Measurements from ENCODE around the gene ST6GAL1. TPM values are rescaled to one million over a fixed set of nuclear protein-coding genes. Genes with fewer than 3 reads are reported as not detected.

Gene ST6GAL1
- total and polyA plus RNA-seq, 7 experiments from 2014 or later, result 115 to 313 (median 214) TPM

DNA sequence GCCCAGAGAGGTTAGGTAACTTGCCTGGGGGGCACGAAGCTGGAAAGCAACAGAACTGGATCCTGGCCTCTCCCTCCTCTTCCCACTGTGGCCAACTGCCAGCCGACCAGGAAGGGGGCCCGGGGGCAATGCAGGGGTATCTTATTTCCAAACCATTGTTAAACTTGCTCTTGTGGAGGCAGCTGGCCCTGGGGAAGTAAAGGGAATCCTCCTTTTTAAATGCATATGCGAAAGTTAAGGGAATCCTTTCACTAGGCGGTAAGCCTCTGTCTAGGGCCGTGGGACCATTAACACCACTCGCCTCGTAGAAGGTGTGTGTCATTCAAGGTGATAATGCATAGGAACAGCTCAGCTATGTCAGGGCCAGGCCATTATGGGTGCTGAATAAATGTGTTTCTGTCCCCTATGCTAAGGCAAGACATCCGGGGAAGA, 68.6 kb downstream of the ST6GAL1 start:
- Mint-ChIP-seq H3K27me3 (no peaks in the 10 kb centered on the region), H3K36me3 (peaks cover 0 to 54% (median 35%) of the 10 kb centered on the region in 5 donors), H3K9me3 (peaks cover 0 to 10% (median 3%) of the 10 kb centered on the region in 11 donors), H3K4me1 (peaks cover 31 to 73% (median 54%) of the 10 kb centered on the region in 7 donors), H3K4me3 (no peak overlapping the region), H3K27ac (peak overlapping the region in 3 of 9 donors; percentile 25 to 88 (median 32))
- Histone ChIP-seq H3K9me3 (ENCODE audit: control insufficient read depth in 2 of 3, low read length in 3 of 3) (no peaks in the 10 kb centered on the region), H3K4me1 (ENCODE audit: control insufficient read depth in 2 of 2, insufficient read depth in 2 of 2, low read length in 2 of 2) (peaks cover 0 to 11% of the 10 kb centered on the region in 2 donors), H3K4me3 (ENCODE audit: low read length) (no peak overlapping the region), H3K36me3 (ENCODE audit: control insufficient read depth in 2 of 3, insufficient read depth in 3 of 3, low read length in 3 of 3) (peaks cover 0 to 20% (median 0%) of the 10 kb centered on the region in 3 experiments), H3K27me3 (ENCODE audit: control insufficient read depth in 2 of 2, insufficient read depth in 2 of 2, low read length in 2 of 2) (no peaks in the 10 kb centered on the region), H3K27ac (ENCODE audit: low read depth, low read length) (no peak overlapping the region)
- intact Hi-C loops (cut with micrococcal nuclease), result no loop called here
- CTCF ChIA-PET, result interaction anchor here (0.8 kb wide), 1 partner anchor 152 kb away, joined by 6 read pairs; no protein-coding TSS in a partner anchor
- DNase-seq (no peak), ATAC-seq (no peak)
- POLR2A ChIA-PET, result interaction anchor here (0.6 kb wide), 1 partner anchor 12 kb away, joined by 3 read pairs; no protein-coding TSS in a partner anchor

DNA sequence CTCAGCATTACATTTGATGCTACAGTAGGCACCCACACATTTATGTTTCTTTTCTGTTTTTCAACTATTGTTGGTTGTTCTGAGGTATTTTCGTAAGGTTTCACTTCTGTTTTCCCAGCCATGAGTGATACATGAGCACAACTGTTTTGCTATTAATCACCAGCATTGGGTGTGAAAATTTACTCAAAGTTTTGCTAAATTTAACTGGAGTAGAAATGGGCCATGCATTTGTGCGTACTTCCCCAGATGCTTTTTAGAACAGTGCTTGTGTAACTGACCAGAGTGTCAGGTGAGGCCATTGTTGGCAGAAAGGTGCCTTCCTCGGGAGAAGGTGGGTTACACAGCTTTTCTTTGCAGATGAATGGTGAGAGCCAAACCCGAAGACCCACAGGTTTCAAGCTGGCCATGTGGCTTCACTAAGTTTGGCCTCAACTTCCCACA, 70.4 kb downstream of the ST6GAL1 start:
- Histone ChIP-seq H3K27ac (ENCODE audit: low read depth, low read length) (no peak overlapping the region), H3K36me3 (ENCODE audit: control insufficient read depth in 2 of 3, insufficient read depth in 3 of 3, low read length in 3 of 3) (peaks cover 0 to 20% (median 0%) of the 10 kb centered on the region in 3 experiments), H3K27me3 (ENCODE audit: control insufficient read depth in 2 of 2, insufficient read depth in 2 of 2, low read length in 2 of 2) (no peaks in the 10 kb centered on the region), H3K4me1 (ENCODE audit: control insufficient read depth in 2 of 2, insufficient read depth in 2 of 2, low read length in 2 of 2) (peaks cover 6 to 17% of the 10 kb centered on the region in 2 donors), H3K9me3 (ENCODE audit: control insufficient read depth in 2 of 3, low read length in 3 of 3) (no peaks in the 10 kb centered on the region), H3K4me3 (ENCODE audit: low read length) (no peak overlapping the region)
- peak in 1 of 9 donors; percentile 38 for DNase-seq
- Mint-ChIP-seq H3K27me3 (no peaks in the 10 kb centered on the region), H3K4me1 (peaks cover 42 to 77% (median 58%) of the 10 kb centered on the region in 7 donors), H3K36me3 (peaks cover 5 to 60% (median 41%) of the 10 kb centered on the region in 5 donors), H3K27ac (peak overlapping the region in 8 of 9 donors; percentile 14 to 89 (median 50)), H3K9me3 (peaks cover 0 to 14% (median 4%) of the 10 kb centered on the region in 11 donors), H3K4me3 (peak overlapping the region in 2 of 10 donors; percentile 6 to 59)
- intact Hi-C loops (cut with micrococcal nuclease), result loop anchor here (1.0 to 10.0 kb wide), 3 partner anchors 27 to 64 kb away; no protein-coding TSS in a partner anchor
- POLR2A ChIA-PET, result interaction anchor here (1.1 kb wide), 1 partner anchor 70 kb away, joined by 3 read pairs; no protein-coding TSS in a partner anchor
- ATAC-seq, result peak; percentile 53
- CTCF ChIA-PET, result interaction anchor here (1.1 kb wide), 1 partner anchor 20 kb away, joined by 3 read pairs; no protein-coding TSS in a partner anchor

DNA sequence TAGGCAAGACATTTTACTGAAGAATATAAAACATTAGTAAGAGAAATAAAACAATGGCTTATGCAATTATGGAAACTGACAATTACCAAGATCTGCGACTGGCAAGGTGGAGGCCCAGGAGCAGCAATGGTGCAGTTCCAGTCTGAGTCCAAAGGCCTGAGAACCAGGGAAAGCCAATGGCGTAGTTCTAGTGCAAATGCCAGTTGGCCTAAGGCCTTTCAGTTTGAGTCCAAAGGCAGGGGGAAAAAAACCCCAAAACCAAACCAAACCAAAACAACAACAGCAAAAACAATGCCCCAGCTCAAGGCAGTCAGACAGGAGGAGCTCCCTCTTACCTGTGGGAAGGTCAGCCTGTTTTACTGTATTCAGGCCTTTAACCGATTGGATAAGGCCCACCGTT, 72.6 kb downstream of the ST6GAL1 start:
- peaks cover 0 to 6% (median 0%) of the 10 kb centered on the region in 3 experiments for H3K36me3 ChIP-seq (ENCODE audit: control insufficient read depth in 2 of 3, insufficient read depth in 3 of 3, low read length in 3 of 3)
- POLR2A ChIA-PET, result interaction anchor here (1.1 kb wide), 1 partner anchor 11 kb away, joined by 3 read pairs; no protein-coding TSS in a partner anchor
- Mint-ChIP-seq H3K36me3 (peaks cover 14 to 66% (median 51%) of the 10 kb centered on the region in 5 donors), H3K9me3 (peaks cover 0 to 24% (median 6%) of the 10 kb centered on the region in 11 donors), H3K27ac (peak overlapping the region in 6 of 9 donors; percentile 51 to 71 (median 64)), H3K4me1 (peaks cover 49 to 81% (median 68%) of the 10 kb centered on the region in 7 donors), H3K4me3 (no peak overlapping the region), H3K27me3 (no peaks in the 10 kb centered on the region)
- peaks cover 27 to 36% of the 10 kb centered on the region in 2 donors for H3K4me1 ChIP-seq (ENCODE audit: control insufficient read depth in 2 of 2, insufficient read depth in 2 of 2, low read length in 2 of 2)
- no peak overlapping the region for H3K27ac ChIP-seq (ENCODE audit: low read depth, low read length)
- H3K9me3 ChIP-seq (ENCODE audit: control insufficient read depth in 2 of 3, low read length in 3 of 3), result no peaks in the 10 kb centered on the region
- H3K27me3 ChIP-seq (ENCODE audit: control insufficient read depth in 2 of 2, insufficient read depth in 2 of 2, low read length in 2 of 2), result no peaks in the 10 kb centered on the region
- intact Hi-C loops (cut with micrococcal nuclease), result loop anchor here (5.0 to 10.0 kb wide), 2 partner anchors 51 to 62 kb away; no protein-coding TSS in a partner anchor
- no peak for DNase-seq
- ATAC-seq, result no peak
- H3K4me3 ChIP-seq (ENCODE audit: low read length), result no peak overlapping the region
- CTCF ChIA-PET, result no interaction called here

DNA sequence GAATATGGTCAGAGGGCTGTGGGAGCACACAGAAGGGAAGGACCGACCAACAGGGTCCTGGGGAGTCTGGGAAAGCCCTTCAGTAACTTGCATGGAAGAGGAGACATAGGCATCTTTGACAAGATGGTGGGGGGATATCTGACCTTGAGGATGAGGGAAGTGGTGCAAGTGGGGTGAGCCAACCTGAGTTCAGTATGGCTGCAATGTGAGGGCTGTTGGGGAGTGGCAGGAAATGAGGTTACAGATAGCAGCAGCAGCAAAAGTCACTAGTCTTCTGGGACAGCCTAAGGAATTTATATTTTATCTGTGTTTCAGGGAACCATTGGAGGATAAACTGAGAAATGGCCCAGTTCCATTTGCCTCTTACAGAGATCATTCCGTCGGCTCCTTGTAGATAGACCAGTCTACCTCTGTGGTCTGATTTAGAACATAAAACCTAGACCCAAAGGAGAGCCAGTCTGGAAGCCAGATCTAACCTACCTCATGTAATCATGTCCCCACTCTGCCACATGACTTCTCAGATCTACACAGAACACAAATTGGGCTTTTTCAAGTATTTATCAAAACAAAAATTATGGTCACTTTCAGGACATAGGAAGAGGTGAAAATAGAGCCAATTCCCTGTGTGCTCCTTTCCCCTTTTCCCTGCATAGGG, 75.6 kb downstream of the ST6GAL1 start:
- Histone ChIP-seq H3K27me3 (ENCODE audit: control insufficient read depth in 2 of 2, insufficient read depth in 2 of 2, low read length in 2 of 2) (no peaks in the 10 kb centered on the region), H3K4me1 (ENCODE audit: control insufficient read depth in 2 of 2, insufficient read depth in 2 of 2, low read length in 2 of 2) (peaks cover 27 to 30% of the 10 kb centered on the region in 2 donors), H3K9me3 (ENCODE audit: control insufficient read depth in 2 of 3, low read length in 3 of 3) (no peaks in the 10 kb centered on the region), H3K27ac (ENCODE audit: low read depth, low read length) (peak overlapping the region; percentile 36), H3K4me3 (ENCODE audit: low read length) (no peak overlapping the region), H3K36me3 (ENCODE audit: control insufficient read depth in 2 of 3, insufficient read depth in 3 of 3, low read length in 3 of 3) (no peaks in the 10 kb centered on the region)
- Mint-ChIP-seq H3K4me1 (peaks cover 46 to 76% (median 62%) of the 10 kb centered on the region in 7 donors), H3K36me3 (peaks cover 18 to 62% (median 51%) of the 10 kb centered on the region in 5 donors), H3K4me3 (peak overlapping the region in 9 of 10 donors; percentile 30 to 85 (median 60)), H3K27me3 (no peaks in the 10 kb centered on the region), H3K27ac (peak overlapping the region; percentile 17 to 91 (median 84)), H3K9me3 (peaks cover 3 to 33% (median 10%) of the 10 kb centered on the region in 11 donors)
- ChIA-PET POLR2A (interaction anchor here (1.2 kb wide), 2 partner anchors 19 to 21 kb away, joined by 4 to 10 read pairs; no protein-coding TSS in a partner anchor), CTCF (interaction anchor here (1.4 kb wide), 1 partner anchor 21 kb away, joined by 5 read pairs; no protein-coding TSS in a partner anchor)
- ATAC-seq (peak; percentile 69), DNase-seq (peak in 1 of 9 donors; percentile 25)
- intact Hi-C loops (cut with micrococcal nuclease), result loop anchor here (1.0 to 10.0 kb wide), 5 partner anchors 14 to 75 kb away; partner anchors contain the start of gene ST6GAL1 (in 2 of the 2)

DNA sequence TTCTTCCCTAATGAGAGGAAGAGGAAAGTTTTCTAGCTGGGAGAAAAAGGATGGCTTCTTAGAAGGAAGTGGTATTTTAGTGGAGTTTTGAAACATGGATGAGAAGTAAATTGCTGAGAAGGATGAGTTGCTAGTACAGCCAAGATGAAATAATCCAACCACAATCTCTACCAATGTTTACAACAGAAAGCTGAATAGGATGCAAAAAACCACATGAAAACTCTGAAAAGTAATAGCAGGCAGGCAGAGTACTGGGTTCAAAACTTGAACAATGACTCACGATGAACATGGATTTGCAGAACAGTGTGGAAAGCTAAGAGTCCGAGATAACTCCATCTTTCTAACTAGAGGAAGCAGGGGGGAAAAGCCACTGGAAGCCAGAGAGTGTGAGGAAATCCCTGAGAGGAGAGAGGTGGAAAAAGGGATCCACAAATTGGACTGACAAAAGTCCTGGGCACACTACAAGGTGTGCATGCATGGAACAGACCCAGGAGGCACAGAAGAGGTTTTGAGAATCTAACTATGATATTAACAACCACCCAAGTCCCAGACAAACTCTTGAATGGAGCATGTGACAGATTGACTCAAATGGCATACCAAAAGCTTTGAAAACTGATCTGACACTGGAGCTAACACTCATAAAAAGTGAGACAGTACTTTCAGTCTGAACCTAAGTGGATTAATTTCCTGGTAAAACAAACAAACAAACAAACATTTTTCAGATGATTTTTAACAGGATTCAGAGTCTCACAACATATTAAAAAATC, 76.7 kb downstream of the ST6GAL1 start:
- DNase-seq, result peak in 4 of 9 donors; percentile 43 to 62 (median 52)
- H3K4me1 ChIP-seq (ENCODE audit: control insufficient read depth in 2 of 2, insufficient read depth in 2 of 2, low read length in 2 of 2), result peaks cover 31 to 32% of the 10 kb centered on the region in 2 donors
- no peaks in the 10 kb centered on the region for H3K27me3 Mint-ChIP-seq

More for the DNA sequence above, 76.7 kb downstream of the ST6GAL1 start:
- intact Hi-C loops (cut with micrococcal nuclease), result loop anchor here (1.0 to 10.0 kb wide), 6 partner anchors 13 to 76 kb away; partner anchors contain the start of gene ST6GAL1 (in 2 of the 2)
- Histone ChIP-seq H3K9me3 (ENCODE audit: control insufficient read depth in 2 of 3, low read length in 3 of 3) (no peaks in the 10 kb centered on the region), H3K4me3 (ENCODE audit: low read length) (no peak overlapping the region), H3K36me3 (ENCODE audit: control insufficient read depth in 2 of 3, insufficient read depth in 3 of 3, low read length in 3 of 3) (no peaks in the 10 kb centered on the region), H3K27ac (ENCODE audit: low read depth, low read length) (no peak overlapping the region), H3K27me3 (ENCODE audit: control insufficient read depth in 2 of 2, insufficient read depth in 2 of 2, low read length in 2 of 2) (no peaks in the 10 kb centered on the region)
- peak; percentile 70 for ATAC-seq
- H3K4me1 Mint-ChIP-seq, result peaks cover 48 to 80% (median 66%) of the 10 kb centered on the region in 7 donors
- CTCF ChIA-PET, result interaction anchor here (1.4 kb wide), 2 partner anchors 12 to 20 kb away, joined by 5 to 6 read pairs; no protein-coding TSS in a partner anchor
- POLR2A ChIA-PET, result interaction anchor here (0.7 to 1.3 kb wide), 10 partner anchors 9 to 160 kb away, joined by 3 to 10 read pairs (median 4); no protein-coding TSS in a partner anchor
- peak overlapping the region; percentile 5 to 89 (median 61) for H3K27ac Mint-ChIP-seq
- H3K9me3 Mint-ChIP-seq, result peaks cover 3 to 33% (median 10%) of the 10 kb centered on the region in 11 donors
- H3K36me3 Mint-ChIP-seq, result peaks cover 18 to 58% (median 48%) of the 10 kb centered on the region in 5 donors
- H3K4me3 Mint-ChIP-seq, result peak overlapping the region in 9 of 10 donors; percentile 10 to 79 (median 60)
